HFF-Myc (cell line): ENCODE measurements around the gene GRM4.

Experiments
- DNase-seq: peaks from one replicate; pipeline ENCODE4 v3.0.0-alpha.2; 2011; ENCODE audit warnings: low read depth; ENCODE audit errors: extremely low read depth
- H3K4me3 ChIP-seq: replicated peaks from 2 replicates; pipeline ENCODE4 v1.5.1; 2011; ENCODE audit warnings: low read depth, mild to moderate bottlenecking, control low read depth, low read length
- CTCF ChIP-seq: IDR thresholded peaks from 2 replicates; pipeline ENCODE4 v1.5.1; 2012; ENCODE audit warnings: mild to moderate bottlenecking, low read depth, low read length, control low read depth; ENCODE audit errors: missing control alignments

Gene GRM4

GRCh38 chr6:34151321-34152041, 5.6 kb upstream of the GRM4 start:
- TF ChIP-seq CTCF, result no peak
- H3K4me3 ChIP-seq, result no peak overlapping the region
- no peak for DNase-seq

GRCh38 chr6:34150766-34151165, 4.9 kb upstream of the GRM4 start:
- no peak for DNase-seq
- H3K4me3 ChIP-seq, result no peak overlapping the region
- no peak for TF ChIP-seq CTCF

- TF ChIP-seq CTCF, result no peak
- no peak for DNase-seq
- no peak overlapping the region for H3K4me3 ChIP-seq
Observed at GRCh38 chr6:34149831-34150400, 4.0 kb upstream of the GRM4 start.

GRCh38 chr6:34149452-34149810, 3.5 kb upstream of the GRM4 start:
- no peak for TF ChIP-seq CTCF
- H3K4me3 ChIP-seq, result no peak overlapping the region
- DNase-seq, result no peak

- DNase-seq, result no peak
- no peak for TF ChIP-seq CTCF
- no peak overlapping the region for H3K4me3 ChIP-seq
Observed at GRCh38 chr6:34148631-34149451, 3.0 kb upstream of the GRM4 start.

- no peak for DNase-seq
- no peak for TF ChIP-seq CTCF
Observed at GRCh38 chr6:34147906-34148630, 2.2 kb upstream of the GRM4 start.

More at GRCh38 chr6:34147906-34148630, 2.2 kb upstream of the GRM4 start:
- no peak overlapping the region for H3K4me3 ChIP-seq
